Stomach smooth muscle (tissue), 2 donors: Measurements from ENCODE around the gene ZBTB21.
"Not testable (repeated sequence)": the region's sequence is repeated elsewhere in the genome, so short reads cannot be mapped to it uniquely, and the experiment has no call there.

Experiments used
- H3K27ac ChIP-seq: one replicate; pipeline ENCODE4 v1.7.0; 2013; ENCODE audit warnings: mild to moderate bottlenecking, low read length, inconsistent platforms
- H3K27me3 ChIP-seq, 2 donors: one replicate each; pipeline ENCODE4 v1.7.0; 2013; ENCODE audit warnings: low read length in 2 of 2; ENCODE audit not compliant: insufficient read depth in 2 of 2, control insufficient read depth in 1 of 2
- H3K36me3 ChIP-seq, 2 donors: one replicate each; pipeline ENCODE4 v1.7.0; 2013; ENCODE audit warnings: low read length in 2 of 2; ENCODE audit not compliant: control insufficient read depth in 2 of 2, insufficient read depth in 2 of 2
- H3K4me1 ChIP-seq: one replicate; pipeline ENCODE4 v1.7.0; 2013; ENCODE audit warnings: low read length; ENCODE audit not compliant: control insufficient read depth, insufficient read depth
- H3K4me3 ChIP-seq, 2 donors: one replicate each; pipeline ENCODE4 v1.7.0; 2013; ENCODE audit warnings: low read length in 2 of 2
- H3K9ac ChIP-seq, 2 donors: one replicate each; pipeline ENCODE4 v1.7.0; 2013; ENCODE audit warnings: low read length in 2 of 2, mild to moderate bottlenecking in 1 of 2
- H3K9me3 ChIP-seq, 2 donors: one replicate each; pipeline ENCODE4 v1.7.0; 2013; ENCODE audit warnings: low read length in 2 of 2; ENCODE audit not compliant: control insufficient read depth in 2 of 2
- donor health status: healthy.
- donor health status: Pancreatic carcinoma.

Gene ZBTB21

DNA sequence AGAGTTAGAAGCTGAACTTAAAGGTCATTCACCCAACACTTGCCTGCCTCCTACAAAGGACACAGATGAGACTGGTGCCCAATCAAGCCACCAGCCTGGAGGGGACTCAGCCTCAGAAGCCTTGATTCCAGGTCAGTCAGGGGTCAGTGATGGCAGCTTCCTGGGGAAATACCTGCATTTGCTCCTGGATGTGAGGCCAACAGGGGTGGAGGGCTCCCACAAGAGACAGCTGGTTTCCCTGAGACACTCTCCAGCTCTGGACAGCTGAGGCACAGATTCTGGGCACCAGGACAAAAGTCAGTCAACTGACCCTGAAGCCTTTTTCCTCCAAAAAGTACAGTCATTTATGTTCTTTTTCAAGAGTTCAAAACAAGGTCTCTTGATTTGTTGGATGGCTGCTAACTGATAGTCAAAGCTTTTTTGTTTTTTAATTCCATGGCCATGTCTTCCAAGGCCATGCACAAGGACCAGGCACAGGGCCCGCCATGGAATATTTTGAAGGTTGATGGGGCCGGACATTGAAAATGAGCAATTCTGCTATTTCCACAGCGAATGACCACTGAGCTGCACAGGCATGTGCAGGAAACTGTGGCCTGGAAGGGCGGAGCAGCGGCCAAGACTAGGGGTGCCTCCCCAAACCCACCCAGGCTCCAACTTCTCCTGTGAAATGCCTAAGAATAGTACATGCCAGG, 58.1 kb downstream of the ZBTB21 start:
- peaks cover 44% of the 10 kb centered on the region for H3K4me1 ChIP-seq
- peak overlapping the region; percentile 62 to 76 for H3K4me3 ChIP-seq
- peaks cover 0 to 2% of the 10 kb centered on the region in 2 donors for H3K36me3 ChIP-seq
- H3K9ac ChIP-seq: no peak overlapping the region
- no peak overlapping the region for H3K27ac ChIP-seq
- H3K27me3 ChIP-seq: no peaks in the 10 kb centered on the region
- no peaks in the 10 kb centered on the region for H3K9me3 ChIP-seq

DNA sequence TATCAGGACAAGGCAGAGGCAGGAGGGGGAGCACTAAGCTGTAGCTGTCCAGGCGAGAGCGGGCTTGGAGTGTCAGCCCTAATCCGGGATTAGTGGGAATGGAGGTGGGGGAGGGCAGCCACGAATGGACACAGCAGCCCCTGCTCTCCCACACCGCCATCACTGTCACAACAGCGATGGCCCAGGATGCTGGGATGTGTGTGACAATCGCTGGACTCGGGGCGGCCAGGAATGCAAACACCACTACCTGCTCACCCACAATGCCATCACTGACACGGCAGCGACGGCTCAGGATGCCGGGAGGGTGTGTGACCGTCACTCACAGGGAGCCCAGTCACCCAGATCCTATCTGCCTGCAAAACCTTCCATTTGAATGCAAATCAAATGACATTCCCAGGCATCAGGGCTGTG, 59.2 kb downstream of the ZBTB21 start:
- no peaks in the 10 kb centered on the region for H3K9me3 ChIP-seq
- H3K9ac ChIP-seq: no peak overlapping the region

DNA sequence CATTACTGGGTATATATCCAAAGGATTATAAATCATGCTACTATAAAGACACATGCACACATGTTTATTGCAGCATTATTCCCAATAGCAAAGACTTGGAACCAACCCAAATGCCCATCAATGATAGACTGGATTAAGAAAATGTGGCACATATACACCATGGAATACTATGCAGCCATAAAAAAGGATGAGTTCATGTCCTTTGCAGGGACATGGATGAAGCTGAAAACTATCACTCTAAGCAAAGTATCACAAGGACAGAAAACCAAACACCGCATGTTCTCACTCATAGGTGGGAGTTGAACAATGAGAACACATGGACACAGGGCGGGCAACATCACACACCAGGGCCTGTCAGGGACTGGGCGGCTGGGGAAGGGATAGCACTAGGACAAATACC, 60.5 kb downstream of the ZBTB21 start:
- not testable (repeated sequence) for H3K9ac ChIP-seq, H3K27me3 ChIP-seq, H3K27ac ChIP-seq, H3K9me3 ChIP-seq, H3K4me3 ChIP-seq, H3K36me3 ChIP-seq
- H3K4me1 ChIP-seq: peaks cover 41% of the 10 kb centered on the region

More for the DNA sequence above, 59.2 kb downstream of the ZBTB21 start:
- Histone ChIP-seq H3K27me3 (no peaks in the 10 kb centered on the region), H3K27ac (no peak overlapping the region), H3K36me3 (peaks cover 0 to 2% of the 10 kb centered on the region in 2 donors), H3K4me1 (peaks cover 43% of the 10 kb centered on the region), H3K4me3 (no peak overlapping the region)

DNA sequence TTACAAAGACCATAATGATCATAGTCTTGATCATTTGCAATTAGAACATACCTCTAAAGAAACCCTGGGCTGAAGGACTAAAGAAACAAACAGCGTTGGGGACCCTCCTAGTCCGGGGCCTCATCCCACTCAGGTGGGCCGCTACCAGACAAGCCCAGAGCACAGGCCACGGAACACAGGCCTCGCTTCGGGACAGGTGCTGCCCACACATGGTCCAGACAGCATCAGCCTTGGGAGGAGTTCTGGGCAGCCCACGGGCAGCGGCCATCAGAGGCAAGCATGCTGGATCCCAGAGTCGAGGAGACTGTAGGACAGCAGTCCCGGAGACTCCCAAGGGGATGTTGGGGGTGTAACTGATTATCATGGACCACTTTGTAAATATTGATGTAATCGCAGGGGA, 61.3 kb downstream of the ZBTB21 start:
- no peak overlapping the region for H3K4me3 ChIP-seq
- no peak overlapping the region for H3K9ac ChIP-seq
- H3K27ac ChIP-seq: no peak overlapping the region
- H3K36me3 ChIP-seq: peaks cover 0 to 2% of the 10 kb centered on the region in 2 donors
- no peaks in the 10 kb centered on the region for H3K27me3 ChIP-seq
- H3K4me1 ChIP-seq: peaks cover 35% of the 10 kb centered on the region
- H3K9me3 ChIP-seq: no peaks in the 10 kb centered on the region

DNA sequence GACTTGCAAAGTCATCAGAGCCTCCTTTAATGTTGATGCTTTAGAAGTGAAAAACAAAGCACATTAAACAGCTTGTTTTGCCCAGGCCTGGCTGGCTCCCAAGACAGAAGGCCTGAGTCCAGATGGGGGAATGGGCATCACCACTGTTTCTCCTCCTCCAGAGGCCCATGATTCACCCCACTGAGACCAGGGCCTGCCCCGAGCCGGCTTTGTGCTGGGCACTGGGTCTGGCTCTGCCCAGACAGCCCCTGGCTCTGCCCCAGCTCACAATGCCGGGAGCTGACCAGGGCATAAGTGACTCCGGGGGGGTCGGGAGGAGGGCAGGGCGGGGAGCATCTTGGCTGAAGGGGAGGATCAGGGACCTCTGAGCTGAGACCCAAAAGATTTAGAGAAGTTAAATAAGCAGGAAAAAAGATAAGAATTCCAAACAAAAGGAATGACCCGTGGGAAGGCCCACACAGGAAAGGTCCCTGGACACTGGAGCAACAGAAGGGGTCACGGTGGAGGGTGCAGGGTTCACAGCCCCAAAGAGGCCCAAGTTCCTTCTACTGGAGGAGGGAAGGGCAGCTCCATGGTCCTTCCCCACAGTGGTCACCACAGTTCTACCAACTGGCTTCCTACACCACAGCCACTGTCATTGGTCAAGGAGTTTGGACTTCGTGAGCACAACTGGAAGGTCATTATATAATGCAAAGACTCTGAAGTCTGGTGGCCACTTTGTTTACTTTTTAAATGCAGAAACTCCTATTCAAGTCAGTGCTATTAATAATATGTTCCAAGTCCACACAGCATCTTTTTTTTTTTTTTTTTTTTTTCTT, 61.9 kb downstream of the ZBTB21 start:
- Histone ChIP-seq H3K27ac (no peak overlapping the region), H3K9me3 (no peaks in the 10 kb centered on the region), H3K36me3 (peaks cover 0 to 2% of the 10 kb centered on the region in 2 donors), H3K9ac (no peak overlapping the region), H3K4me1 (peaks cover 35% of the 10 kb centered on the region), H3K4me3 (no peak overlapping the region), H3K27me3 (no peaks in the 10 kb centered on the region)

DNA sequence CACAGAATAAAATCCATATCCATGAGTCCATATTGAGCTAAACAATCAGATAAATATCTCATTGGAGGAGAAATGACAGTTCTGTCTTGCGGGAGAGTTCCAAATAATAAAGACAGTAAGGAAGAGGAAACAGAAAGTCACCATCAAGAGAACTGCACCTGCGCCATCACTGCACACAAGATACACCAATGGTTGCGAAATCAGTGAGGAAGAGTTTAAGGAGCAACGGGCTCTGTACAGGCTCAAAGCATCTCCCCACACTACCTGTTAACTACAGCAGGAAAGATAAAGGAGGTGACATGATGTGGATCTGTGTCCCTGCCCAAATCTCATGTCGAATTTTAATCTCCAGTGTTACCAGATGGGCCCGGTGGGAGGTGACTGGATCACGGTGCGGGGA, 64.2 kb downstream of the ZBTB21 start:
- Histone ChIP-seq H3K4me1 (peaks cover 17% of the 10 kb centered on the region), H3K4me3 (no peak overlapping the region), H3K9me3 (no peaks in the 10 kb centered on the region), H3K27me3 (no peaks in the 10 kb centered on the region), H3K36me3 (no peaks in the 10 kb centered on the region), H3K9ac (no peak overlapping the region), H3K27ac (no peak overlapping the region)

DNA sequence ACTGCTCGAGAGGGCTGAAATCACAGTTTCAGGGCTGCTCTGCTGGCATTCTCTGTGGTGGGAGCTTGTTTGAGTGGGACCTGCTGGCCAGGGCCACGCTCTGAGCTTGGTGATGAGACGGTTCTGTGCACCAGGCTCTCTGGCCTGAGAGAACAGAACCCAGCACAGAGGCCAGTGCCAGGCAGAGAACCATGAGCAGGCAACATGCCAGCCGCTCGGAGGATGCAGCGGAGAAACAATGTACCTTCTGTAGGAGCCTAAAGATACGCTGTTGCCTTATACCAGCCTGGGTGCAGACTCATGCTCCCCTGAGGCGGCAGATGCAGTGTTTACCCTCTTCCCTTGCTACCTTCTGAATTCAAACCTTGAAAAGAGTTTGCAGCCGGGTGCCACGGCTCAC, 66.3 kb downstream of the ZBTB21 start:
- no peak overlapping the region for H3K4me3 ChIP-seq
- H3K27ac ChIP-seq: no peak overlapping the region
- H3K4me1 ChIP-seq: peaks cover 11% of the 10 kb centered on the region
- H3K9ac ChIP-seq: no peak overlapping the region
- H3K27me3 ChIP-seq: no peaks in the 10 kb centered on the region
- peaks cover 0 to 2% of the 10 kb centered on the region in 2 donors for H3K36me3 ChIP-seq
- no peaks in the 10 kb centered on the region for H3K9me3 ChIP-seq

DNA sequence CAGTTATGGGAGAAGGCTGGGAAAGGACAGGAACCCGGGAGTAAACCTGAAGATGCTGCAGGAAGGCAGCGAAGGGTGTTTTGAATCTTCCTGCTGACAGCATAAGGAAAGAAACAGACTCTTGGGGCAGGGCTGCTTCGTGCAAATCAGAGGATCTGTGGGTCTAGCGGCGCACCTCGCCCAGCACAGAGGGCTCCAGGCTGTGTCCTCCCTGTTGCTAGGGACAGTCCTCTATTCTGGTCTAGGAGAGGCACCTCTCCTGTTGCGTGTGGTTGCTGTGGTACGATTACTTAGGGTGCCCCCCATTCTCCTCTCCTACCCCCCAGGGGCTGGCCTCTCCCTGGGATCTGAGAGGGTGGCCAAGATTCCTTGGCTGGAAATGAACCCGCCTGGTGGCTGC, 67.7 kb downstream of the ZBTB21 start:
- no peak overlapping the region for H3K4me3 ChIP-seq
- no peaks in the 10 kb centered on the region for H3K27me3 ChIP-seq
- no peak overlapping the region for H3K9ac ChIP-seq
- H3K27ac ChIP-seq: no peak overlapping the region
- peaks cover 0 to 2% of the 10 kb centered on the region in 2 donors for H3K36me3 ChIP-seq
- H3K4me1 ChIP-seq: no peaks in the 10 kb centered on the region
- H3K9me3 ChIP-seq: no peaks in the 10 kb centered on the region

DNA sequence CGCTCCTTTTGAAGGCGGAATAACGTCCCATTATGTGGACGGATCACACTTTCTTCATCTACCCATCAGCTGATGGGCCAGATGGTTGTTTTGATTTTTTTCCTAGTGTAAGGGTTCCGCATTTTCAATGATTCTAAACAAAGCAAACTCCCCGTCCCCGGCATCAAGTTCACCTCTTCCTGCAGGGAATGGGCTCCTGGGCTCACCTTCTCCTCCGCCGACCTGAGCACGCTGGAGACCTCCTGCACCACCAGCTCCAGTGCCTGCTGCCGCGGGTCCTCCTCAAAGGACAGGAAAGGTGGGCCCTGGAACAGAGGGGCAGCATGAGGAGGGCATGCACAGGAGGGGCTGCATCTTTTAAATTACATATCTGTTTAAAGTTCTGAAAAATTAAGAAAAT, 68.2 kb downstream of the ZBTB21 start:
- Histone ChIP-seq H3K27ac (no peak overlapping the region), H3K27me3 (no peaks in the 10 kb centered on the region), H3K4me3 (no peak overlapping the region), H3K36me3 (peaks cover 0 to 2% of the 10 kb centered on the region in 2 donors), H3K9ac (no peak overlapping the region), H3K9me3 (no peaks in the 10 kb centered on the region), H3K4me1 (no peaks in the 10 kb centered on the region)

DNA sequence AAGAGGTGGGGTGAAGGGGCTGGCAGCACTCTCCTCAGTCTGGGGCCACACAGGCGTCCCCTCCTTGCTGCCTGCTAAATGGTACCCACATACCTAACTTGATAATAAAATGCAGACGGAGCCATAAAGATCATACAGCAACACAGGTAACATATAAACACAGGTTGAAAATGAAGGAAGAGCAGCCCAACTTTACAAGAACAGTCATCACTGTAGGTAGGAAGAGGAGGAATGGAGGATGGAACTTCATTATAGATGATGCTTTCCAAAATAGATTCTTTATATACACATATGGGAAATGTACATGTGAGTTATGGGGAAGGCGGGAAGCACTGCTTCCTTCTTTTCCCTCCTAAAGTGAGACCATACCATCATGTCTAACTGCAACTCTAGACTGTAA, 69.7 kb downstream of the ZBTB21 start:
- H3K9ac ChIP-seq: no peak overlapping the region
- no peak overlapping the region for H3K27ac ChIP-seq
- no peaks in the 10 kb centered on the region for H3K4me1 ChIP-seq
- H3K9me3 ChIP-seq: no peaks in the 10 kb centered on the region
- H3K36me3 ChIP-seq: peaks cover 0 to 2% of the 10 kb centered on the region in 2 donors
- H3K27me3 ChIP-seq: no peaks in the 10 kb centered on the region
- H3K4me3 ChIP-seq: no peak overlapping the region

DNA sequence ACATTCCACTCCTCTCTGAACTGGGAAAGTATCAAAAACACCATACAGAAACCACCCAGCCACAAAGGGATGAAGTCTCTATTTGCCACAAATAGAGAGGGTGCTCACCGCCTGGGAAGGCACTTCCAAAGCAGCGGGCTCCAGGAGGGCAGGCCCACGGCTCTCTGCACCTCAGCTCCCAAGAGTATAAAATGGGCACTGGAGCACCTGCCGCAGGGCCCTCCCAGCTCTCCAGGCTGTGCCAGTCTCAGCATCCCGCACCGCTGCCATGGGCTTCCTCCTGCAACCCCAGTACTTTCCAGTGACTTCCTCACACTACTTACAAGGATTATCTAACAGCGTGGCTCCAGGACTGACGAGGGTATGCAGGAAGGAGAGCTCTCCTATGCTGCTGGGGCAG, 70.8 kb downstream of the ZBTB21 start:
- H3K4me3 ChIP-seq: no peak overlapping the region
- H3K9me3 ChIP-seq: no peaks in the 10 kb centered on the region
- no peaks in the 10 kb centered on the region for H3K27me3 ChIP-seq
- H3K4me1 ChIP-seq: no peaks in the 10 kb centered on the region
- H3K36me3 ChIP-seq: peaks cover 0 to 2% of the 10 kb centered on the region in 2 donors
- no peak overlapping the region for H3K27ac ChIP-seq
- H3K9ac ChIP-seq: no peak overlapping the region
